Body of pancreas (tissue), 4 donors: Measurements from ENCODE around the gene KRTAP9-9. TPM values are rescaled to one million over a fixed set of nuclear protein-coding genes. Genes with fewer than 3 reads are reported as not detected.

Source experiments
- ATAC-seq: fragments of 150-250 bp; one replicate; pipeline ENCODE4 v1.9.1; 2016
- DNase-seq, 4 donors: peaks; one replicate each; pipeline ENCODE4 v3.0.0-alpha.2; 2019
- H3K27ac ChIP-seq, 4 donors: fragments of 200-600 bp; sonication (generic); 1 replicate in 3 of 4; 2 replicates in 1 of 4; pipeline versions ENCODE4 v1.5.1 to v1.6.1; 2016 to 2019; ENCODE audit warnings: mild to moderate bottlenecking in 1 of 4, mixed read lengths in 1 of 4, moderate library complexity in 1 of 4
- H3K27me3 ChIP-seq, 2 donors: fragments of 200-600 bp; sonication (generic); one replicate each; pipeline ENCODE4 v1.6.0; 2016; ENCODE audit warnings: mild to moderate bottlenecking in 1 of 2
- H3K36me3 ChIP-seq, 2 donors: fragments of 200-600 bp; sonication (generic); replicated peaks in 1 of 2; 2 replicates each; pipeline ENCODE4 v1.5.1; 2016; ENCODE audit warnings: low read depth in 2 of 2; ENCODE audit not compliant: insufficient read depth in 1 of 2
- H3K4me1 ChIP-seq: fragments of 200-600 bp; sonication (generic); one replicate; pipeline ENCODE4 v1.6.0; 2016
- H3K4me3 ChIP-seq, 2 donors: fragments of 200-600 bp; sonication (generic); 1 replicate in 1 of 2; 2 replicates in 1 of 2; pipeline ENCODE4 v1.5.1; 2016 to 2019
- H3K9me3 ChIP-seq, 3 donors: fragments of 200-600 bp; sonication (generic); 1 replicate in 2 of 3; 2 replicates in 1 of 3; pipeline ENCODE4 v1.5.1; 2016
- POLR2A ChIP-seq, 3 donors: fragments of 450-650 bp; IDR thresholded peaks; one replicate each; pipeline ENCODE4 v1.6.1; 2016; ENCODE audit warnings: antibody characterized with exemption in 3 of 3, mild to moderate bottlenecking in 2 of 3
- WGBS, 2 donors: methylation state at CpG; one replicate each; pipeline ENCODE4 v1.1.5; 2017; 5-methylcytosine and 5-hydroxymethylcytosine counted together
- intact Hi-C: fragments of 100-400 bp; cut with DNase I; formaldehyde crosslinking; loops from one replicate; pipeline ENCODE4 v1.15.1; 2023
- small RNA-seq: library from RNA; depleted of rRNA; stranded (forward); fragments of <200 nt; gene quantifications from one replicate; pipeline ENCODE3, GENCODE V24; 2016
- total RNA-seq, 2 donors: library from RNA; depleted of rRNA; stranded (reverse); fragments of >200 nt; gene quantifications; one replicate each; pipeline ENCODE4 v1.1.0, GENCODE V29; 2016
- TF ChIP-seq, protein P1 (sequence below), 7 experiments: fragments of 450-650 bp in 4 of 7; fragments of 200-600 bp in 3 of 7; sonication (generic) in 3 of 7; IDR thresholded peaks; one replicate each; pipeline ENCODE4 v1.5.1; 2016 to 2019; ENCODE audit warnings: antibody characterized with exemption in 7 of 7

The KRTAP9-9 gene
- total RNA-seq, 2 donors from 2014 or later: not detected

DNA sequence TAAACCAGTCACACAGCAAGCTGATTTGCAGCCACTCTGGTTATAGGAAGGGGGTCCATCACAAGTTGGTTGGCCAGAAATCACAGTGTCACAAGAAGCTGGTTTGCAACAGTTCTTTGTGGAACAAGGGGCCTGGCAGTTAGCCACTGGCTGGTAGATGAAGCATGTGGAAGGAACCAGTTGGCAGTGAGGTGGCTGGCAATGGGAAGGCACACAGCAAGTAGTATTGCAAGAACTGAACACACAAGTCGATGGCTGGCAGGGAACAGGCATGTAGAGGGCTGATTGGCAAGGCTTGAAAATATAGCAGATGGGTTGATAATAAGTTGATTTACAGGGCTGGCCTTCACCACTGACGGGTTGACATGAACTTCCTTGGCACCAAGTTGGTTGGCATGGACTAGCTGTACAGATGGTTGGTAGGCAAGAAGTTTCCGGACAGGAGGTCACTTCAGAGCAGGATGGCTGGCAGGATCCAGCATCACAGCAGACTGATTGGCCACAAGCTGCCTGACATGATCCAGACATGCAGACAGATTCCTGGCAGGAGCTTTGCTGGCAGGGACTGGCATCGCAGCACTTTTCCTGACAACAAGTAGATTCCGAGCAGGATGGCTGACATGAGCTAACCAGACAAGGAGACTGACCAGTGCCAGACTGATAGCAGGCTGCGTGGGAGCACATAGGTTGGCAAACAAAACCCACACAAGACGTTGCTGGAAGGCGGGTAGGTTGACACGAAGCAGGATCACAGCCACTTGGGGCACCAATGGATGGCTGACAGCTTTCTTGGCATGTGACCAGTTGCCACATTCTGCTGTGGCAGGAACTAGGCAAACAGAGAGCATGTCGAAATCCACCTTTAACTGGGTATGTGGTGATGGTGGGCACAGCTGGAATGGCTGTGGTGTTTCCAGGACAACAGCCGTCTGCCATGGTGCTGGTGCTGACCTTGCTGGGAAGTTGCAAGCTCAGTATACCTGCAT, 47.0 kb downstream of the KRTAP9-9 start, which contains the start of gene KRTAP29-1:
Gene KRTAP29-1 (minus strand): TSS at position 936 of the 986 bp plus-strand sequence. CDS start 0 bp downstream, at position 936.
- Histone ChIP-seq H3K27ac (no peak within 1 kb of the TSS), H3K4me1 (no peaks in the 10 kb centered on the region), H3K4me3 (no peak within 1 kb of the TSS), H3K9me3 (no peaks in the 10 kb centered on the region), H3K27me3 (no peaks in the 10 kb centered on the region), H3K36me3 (no peaks in the 10 kb centered on the region)
- no peak for TF ChIP-seq POLR2A (IDR thresholded peaks at IDR 0.05)
- TF ChIP-seq, protein P1, sequence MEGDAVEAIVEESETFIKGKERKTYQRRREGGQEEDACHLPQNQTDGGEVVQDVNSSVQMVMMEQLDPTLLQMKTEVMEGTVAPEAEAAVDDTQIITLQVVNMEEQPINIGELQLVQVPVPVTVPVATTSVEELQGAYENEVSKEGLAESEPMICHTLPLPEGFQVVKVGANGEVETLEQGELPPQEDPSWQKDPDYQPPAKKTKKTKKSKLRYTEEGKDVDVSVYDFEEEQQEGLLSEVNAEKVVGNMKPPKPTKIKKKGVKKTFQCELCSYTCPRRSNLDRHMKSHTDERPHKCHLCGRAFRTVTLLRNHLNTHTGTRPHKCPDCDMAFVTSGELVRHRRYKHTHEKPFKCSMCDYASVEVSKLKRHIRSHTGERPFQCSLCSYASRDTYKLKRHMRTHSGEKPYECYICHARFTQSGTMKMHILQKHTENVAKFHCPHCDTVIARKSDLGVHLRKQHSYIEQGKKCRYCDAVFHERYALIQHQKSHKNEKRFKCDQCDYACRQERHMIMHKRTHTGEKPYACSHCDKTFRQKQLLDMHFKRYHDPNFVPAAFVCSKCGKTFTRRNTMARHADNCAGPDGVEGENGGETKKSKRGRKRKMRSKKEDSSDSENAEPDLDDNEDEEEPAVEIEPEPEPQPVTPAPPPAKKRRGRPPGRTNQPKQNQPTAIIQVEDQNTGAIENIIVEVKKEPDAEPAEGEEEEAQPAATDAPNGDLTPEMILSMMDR (IDR thresholded peaks at IDR 0.05): no peak
- intact Hi-C loops: no loop called here
- WGBS, 2 donors: 43 to 47% methylated on average over 3 to 11 of the region's 11 CpGs
- ATAC-seq: no peak
- DNase-seq: peak in 1 of 4 donors; percentile 11

DNA sequence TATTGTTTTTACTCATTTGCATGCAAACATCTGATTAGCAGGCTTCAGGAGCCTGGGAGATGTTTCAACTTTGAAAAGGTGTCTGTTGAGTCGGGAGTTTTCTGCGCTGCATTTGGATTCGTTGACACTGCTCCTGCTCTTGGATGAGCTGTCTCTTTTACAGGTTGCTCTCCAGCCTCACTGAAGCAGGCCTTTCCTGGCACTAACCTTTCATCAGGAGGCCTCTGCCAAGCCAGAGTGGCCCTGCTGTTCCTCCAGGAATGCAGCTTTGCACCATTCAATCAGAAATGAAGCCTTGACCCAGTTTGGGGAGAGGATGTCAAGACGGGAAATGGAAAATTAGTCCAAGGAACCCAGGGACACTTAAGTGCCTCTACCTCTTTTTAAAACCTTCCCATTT, 47.8 kb downstream of the KRTAP9-9 start:
- no peak for DNase-seq
- no peaks in the 10 kb centered on the region for H3K9me3 ChIP-seq
- no peaks in the 10 kb centered on the region for H3K27me3 ChIP-seq
- 70 to 71% methylated on average over 4 of the region's 4 CpGs for WGBS, 2 donors
- no peak overlapping the region for H3K4me3 ChIP-seq
- no peak for ATAC-seq
- H3K4me1 ChIP-seq: no peaks in the 10 kb centered on the region
- TF ChIP-seq, protein P1 (IDR thresholded peaks at IDR 0.05): no peak
- TF ChIP-seq POLR2A (IDR thresholded peaks at IDR 0.05): no peak
- intact Hi-C loops: no loop called here
- H3K36me3 ChIP-seq: no peaks in the 10 kb centered on the region
- no peak overlapping the region for H3K27ac ChIP-seq

DNA sequence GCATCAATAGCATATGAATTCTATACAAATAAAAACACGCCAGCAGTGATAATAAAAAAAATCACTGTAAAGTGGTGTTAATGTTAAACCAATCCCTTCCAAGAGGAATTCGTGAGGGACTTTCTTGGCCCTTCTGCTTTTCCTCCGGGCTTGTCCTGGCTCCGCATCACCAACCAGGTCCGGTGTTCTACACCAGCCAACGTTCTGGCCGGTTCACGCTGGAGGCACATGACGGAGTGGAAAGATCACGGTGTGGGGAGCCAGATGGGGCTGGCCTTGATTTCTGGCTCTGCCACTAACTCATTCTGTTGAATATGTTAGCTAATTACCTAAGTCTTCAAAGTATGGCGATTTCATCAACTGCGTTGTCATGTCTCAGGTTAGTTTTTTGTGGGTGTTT, 48.9 kb downstream of the KRTAP9-9 start:
- ATAC-seq: no peak
- no peaks in the 10 kb centered on the region for H3K36me3 ChIP-seq
- TF ChIP-seq, protein P1 (IDR thresholded peaks at IDR 0.05): no peak
- TF ChIP-seq POLR2A (IDR thresholded peaks at IDR 0.05): no peak

More for the DNA sequence above, 48.9 kb downstream of the KRTAP9-9 start:
- no peak for DNase-seq
- H3K4me1 ChIP-seq: no peaks in the 10 kb centered on the region
- H3K27me3 ChIP-seq: no peaks in the 10 kb centered on the region
- no peak overlapping the region for H3K27ac ChIP-seq
- intact Hi-C loops: no loop called here
- H3K9me3 ChIP-seq: no peaks in the 10 kb centered on the region
- H3K4me3 ChIP-seq: no peak overlapping the region
- WGBS, 2 donors: 72 to 75% methylated on average over 12 of the region's 12 CpGs

Small RNA genes within 50 kb of the gene (small RNA-seq; reads per million reads assigned to genes)
- not detected for gene KRTAP9-10P

Other genes with a start within 250 kb of the KRTAP9-9 start
- gene KRTAP3-1, start 246.3 kb upstream of the KRTAP9-9 start, total RNA-seq: not detected
- gene KRTAP1-5, start 228.2 kb upstream of the KRTAP9-9 start, total RNA-seq: not detected
- gene KRTAP1-4, start 225.2 kb upstream of the KRTAP9-9 start, total RNA-seq: not detected
- not detected for gene KRTAP1-3, start 220.5 kb upstream of the KRTAP9-9 start, total RNA-seq
- gene KRTAP1-1, start 213.9 kb upstream of the KRTAP9-9 start, total RNA-seq: not detected
- gene KRTAP2-1, start 208.1 kb upstream of the KRTAP9-9 start, total RNA-seq: not detected
- not detected for gene KRTAP2-2, start 200.2 kb upstream of the KRTAP9-9 start, total RNA-seq
- gene KRTAP2-3, start 195.3 kb upstream of the KRTAP9-9 start, total RNA-seq: not detected
- not detected for gene KRTAP2-4, start 189.5 kb upstream of the KRTAP9-9 start, total RNA-seq
- gene KRTAP4-7, start 171.2 kb upstream of the KRTAP9-9 start, total RNA-seq: not detected
- gene KRTAP4-8, start 157.2 kb upstream of the KRTAP9-9 start, total RNA-seq: not detected
- not detected for gene KRTAP4-16, start 153.2 kb upstream of the KRTAP9-9 start, total RNA-seq
- not detected for gene KRTAP4-9, start 150.0 kb upstream of the KRTAP9-9 start, total RNA-seq
- not detected for gene KRTAP4-11, start 137.0 kb upstream of the KRTAP9-9 start, total RNA-seq
- not detected for gene KRTAP4-12, start 131.2 kb upstream of the KRTAP9-9 start, total RNA-seq
- not detected for gene KRTAP4-6, start 114.8 kb upstream of the KRTAP9-9 start, total RNA-seq
- not detected for gene KRTAP4-5, start 105.6 kb upstream of the KRTAP9-9 start, total RNA-seq
- gene KRTAP4-4, start 94.6 kb upstream of the KRTAP9-9 start, total RNA-seq: not detected
- gene KRTAP4-3, start 87.2 kb upstream of the KRTAP9-9 start, total RNA-seq: not detected
- gene KRTAP4-2, start 77.2 kb upstream of the KRTAP9-9 start, total RNA-seq: not detected
- gene KRTAP4-1, start 70.5 kb upstream of the KRTAP9-9 start, total RNA-seq: not detected
- not detected for gene KRTAP9-1, start 65.5 kb upstream of the KRTAP9-9 start, total RNA-seq
- not detected for gene KRTAP9-2, start 28.7 kb upstream of the KRTAP9-9 start, total RNA-seq
- gene KRTAP9-3, start 22.9 kb upstream of the KRTAP9-9 start, total RNA-seq: not detected
- not detected for gene KRTAP9-8, start 17.4 kb upstream of the KRTAP9-9 start, total RNA-seq
- not detected for gene KRTAP9-4, start 5.7 kb upstream of the KRTAP9-9 start, total RNA-seq
- gene KRTAP9-6, start 10.0 kb downstream of the KRTAP9-9 start, total RNA-seq: not detected
- gene KRTAP9-7, start 20.3 kb downstream of the KRTAP9-9 start, total RNA-seq: not detected
- gene KRTAP29-1, start 47.5 kb downstream of the KRTAP9-9 start, total RNA-seq: not detected
- not detected for gene KRTAP16-1, start 53.9 kb downstream of the KRTAP9-9 start, total RNA-seq
- gene KRTAP17-1, start 60.3 kb downstream of the KRTAP9-9 start, total RNA-seq: not detected
- gene KRT33A, start 95.4 kb downstream of the KRTAP9-9 start, total RNA-seq: not detected
- not detected for gene KRT33B, start 114.4 kb downstream of the KRTAP9-9 start, total RNA-seq
- not detected for gene KRT34, start 126.9 kb downstream of the KRTAP9-9 start, total RNA-seq
- not detected for gene KRT31, start 142.2 kb downstream of the KRTAP9-9 start, total RNA-seq
- gene KRT37, start 169.2 kb downstream of the KRTAP9-9 start, total RNA-seq: not detected
- not detected for gene KRT38, start 185.6 kb downstream of the KRTAP9-9 start, total RNA-seq
- gene KRT32, start 212.0 kb downstream of the KRTAP9-9 start, total RNA-seq: not detected
- not detected for gene KRT35, start 225.8 kb downstream of the KRTAP9-9 start, total RNA-seq
- not detected for gene KRT36, start 234.5 kb downstream of the KRTAP9-9 start, total RNA-seq